Measurements from ENCODE around the gene GTF2A2. TPM values are rescaled to one million over a fixed set of nuclear protein-coding genes. Genes with fewer than 3 reads are reported as not detected.

Gene GTF2A2
- total RNA-seq, 1 experiment from 2014 or later, result 129 TPM

DNA sequence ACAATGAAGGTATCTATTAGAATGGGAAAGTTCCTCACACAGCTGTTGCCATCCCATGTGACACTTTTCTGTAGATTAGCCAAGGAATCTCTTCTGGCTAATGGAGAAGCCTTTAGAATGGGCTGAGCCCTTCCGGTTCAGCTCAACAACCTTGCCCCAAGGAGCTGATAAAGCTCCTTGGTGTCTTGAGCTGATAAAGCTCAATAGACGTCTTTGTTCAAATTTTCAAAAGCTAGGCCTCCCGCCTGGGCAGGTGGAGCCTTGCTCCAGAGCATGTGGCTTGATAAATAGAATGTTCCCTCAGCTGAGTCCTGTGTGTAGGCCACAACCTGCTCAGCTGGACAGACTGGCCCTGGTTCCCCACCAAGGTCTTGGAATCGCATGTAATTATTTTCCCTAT is 39.0 kb upstream of the GTF2A2 start (continued):
- TF ChIP-seq ZBTB43 (CRISPR knock-in tag; IDR thresholded peaks at IDR 0.05) (no peak), ZNF396 (CRISPR knock-in tag; IDR thresholded peaks at IDR 0.05; ENCODE audit: borderline replicate concordance) (no peak), ZBTB21 (CRISPR knock-in tag; IDR thresholded peaks at IDR 0.05; ENCODE audit: borderline replicate concordance) (no peak)
- TF ChIP-seq, protein P1, sequence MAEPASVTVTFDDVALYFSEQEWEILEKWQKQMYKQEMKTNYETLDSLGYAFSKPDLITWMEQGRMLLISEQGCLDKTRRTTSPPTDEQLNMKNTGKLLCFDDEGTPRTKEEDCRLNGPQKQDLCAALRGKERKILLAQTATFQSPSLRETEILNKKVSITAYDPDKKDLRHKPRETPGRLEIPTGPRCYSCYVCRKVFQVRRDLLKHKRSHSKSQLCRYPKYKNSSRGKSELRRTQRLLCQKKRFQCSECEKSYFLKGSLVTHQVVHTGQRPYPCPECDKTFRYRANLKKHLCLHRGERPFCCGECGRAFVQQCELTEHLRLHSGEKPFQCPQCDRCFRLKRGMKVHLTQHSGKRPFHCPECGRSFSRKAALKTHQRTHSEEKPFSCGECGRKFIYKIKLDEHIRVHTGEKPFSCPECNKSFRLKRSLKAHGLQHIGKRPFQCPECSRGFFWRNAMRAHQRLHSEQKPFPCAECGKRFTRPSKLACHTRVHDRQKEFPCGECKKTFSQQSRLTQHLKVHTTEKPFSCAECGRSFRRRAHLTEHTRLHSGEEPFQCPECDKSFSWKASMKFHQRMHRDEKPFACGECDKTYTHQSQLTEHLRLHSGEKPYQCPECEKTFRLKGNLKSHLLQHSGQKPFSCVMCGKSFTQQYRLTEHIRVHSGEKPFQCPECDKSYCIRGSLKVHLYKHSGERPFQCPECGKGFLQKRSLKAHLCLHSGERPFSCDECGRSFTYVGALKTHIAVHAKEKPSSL (CRISPR knock-in tag; conservative IDR thresholded peaks at IDR 0.05), result no peak

DNA sequence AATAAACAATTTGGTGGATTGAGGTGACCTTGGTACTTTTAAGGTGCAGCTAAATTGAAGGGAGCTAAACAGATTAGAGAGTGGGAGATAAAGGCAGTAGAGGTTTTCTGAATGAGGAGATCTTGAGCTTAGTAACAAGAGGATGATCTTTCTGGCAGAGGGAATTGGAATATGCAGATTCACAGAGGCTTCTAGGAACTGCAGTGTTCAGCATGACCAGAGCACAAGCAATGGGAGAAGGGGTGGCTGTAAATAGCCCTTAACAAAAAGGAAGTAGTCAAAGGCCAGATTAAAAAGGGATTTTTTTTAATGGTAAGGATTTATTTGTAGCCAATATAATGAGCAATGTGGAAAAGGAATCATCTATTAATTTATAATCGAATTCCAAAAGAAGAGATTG is 37.5 kb upstream of the GTF2A2 start:
- H3K36me3 Mint-ChIP-seq, result no peaks in the 10 kb centered on the region
- no peak for DNase-seq (ENCODE audit: low spot score)
- peaks cover 2% of the 10 kb centered on the region; the same call in 1 of the 2 replicates for H3K4me1 Mint-ChIP-seq
- ChIA-PET POLR2A (no interaction called here), CTCF (no interaction called here)
- no peak overlapping the region for H3K4me3 Mint-ChIP-seq
- H3K27me3 Mint-ChIP-seq (ENCODE audit: low read depth), result peaks cover 62% of the 10 kb centered on the region
- no peak for ATAC-seq
- no peak overlapping the region for H3K27ac Mint-ChIP-seq
- no peaks in the 10 kb centered on the region for H3K9me3 Mint-ChIP-seq
- no peak for TF ChIP-seq ZNF532 (CRISPR knock-in tag; IDR thresholded peaks at IDR 0.05; ENCODE audit: borderline replicate concordance)
- TF ChIP-seq HMGA2 (CRISPR knock-in tag; IDR thresholded peaks at IDR 0.05), result no peak
- TF ChIP-seq, protein P2, sequence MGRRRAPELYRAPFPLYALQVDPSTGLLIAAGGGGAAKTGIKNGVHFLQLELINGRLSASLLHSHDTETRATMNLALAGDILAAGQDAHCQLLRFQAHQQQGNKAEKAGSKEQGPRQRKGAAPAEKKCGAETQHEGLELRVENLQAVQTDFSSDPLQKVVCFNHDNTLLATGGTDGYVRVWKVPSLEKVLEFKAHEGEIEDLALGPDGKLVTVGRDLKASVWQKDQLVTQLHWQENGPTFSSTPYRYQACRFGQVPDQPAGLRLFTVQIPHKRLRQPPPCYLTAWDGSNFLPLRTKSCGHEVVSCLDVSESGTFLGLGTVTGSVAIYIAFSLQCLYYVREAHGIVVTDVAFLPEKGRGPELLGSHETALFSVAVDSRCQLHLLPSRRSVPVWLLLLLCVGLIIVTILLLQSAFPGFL (CRISPR knock-in tag; IDR thresholded peaks at IDR 0.05; ENCODE audit: borderline replicate concordance), result no peak
- TF ChIP-seq, protein P3, sequence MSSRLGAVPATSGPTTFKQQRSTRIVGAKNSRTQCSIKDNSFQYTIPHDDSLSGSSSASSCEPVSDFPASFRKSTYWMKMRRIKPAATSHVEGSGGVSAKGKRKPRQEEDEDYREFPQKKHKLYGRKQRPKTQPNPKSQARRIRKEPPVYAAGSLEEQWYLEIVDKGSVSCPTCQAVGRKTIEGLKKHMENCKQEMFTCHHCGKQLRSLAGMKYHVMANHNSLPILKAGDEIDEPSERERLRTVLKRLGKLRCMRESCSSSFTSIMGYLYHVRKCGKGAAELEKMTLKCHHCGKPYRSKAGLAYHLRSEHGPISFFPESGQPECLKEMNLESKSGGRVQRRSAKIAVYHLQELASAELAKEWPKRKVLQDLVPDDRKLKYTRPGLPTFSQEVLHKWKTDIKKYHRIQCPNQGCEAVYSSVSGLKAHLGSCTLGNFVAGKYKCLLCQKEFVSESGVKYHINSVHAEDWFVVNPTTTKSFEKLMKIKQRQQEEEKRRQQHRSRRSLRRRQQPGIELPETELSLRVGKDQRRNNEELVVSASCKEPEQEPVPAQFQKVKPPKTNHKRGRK (CRISPR knock-in tag; IDR thresholded peaks at IDR 0.05; ENCODE audit: borderline replicate concordance), result no peak
- no peak for TF ChIP-seq ZNF416 (CRISPR knock-in tag; IDR thresholded peaks at IDR 0.05)
- TF ChIP-seq GABPB1 (CRISPR knock-in tag; IDR thresholded peaks at IDR 0.05), result no peak
- no peak for TF ChIP-seq ZBTB43 (CRISPR knock-in tag; IDR thresholded peaks at IDR 0.05)
- TF ChIP-seq JUN (CRISPR knock-in tag; IDR thresholded peaks at IDR 0.05), result no peak
- no peak for TF ChIP-seq ZNF232 (CRISPR knock-in tag; IDR thresholded peaks at IDR 0.05)
- TF ChIP-seq, protein P4, sequence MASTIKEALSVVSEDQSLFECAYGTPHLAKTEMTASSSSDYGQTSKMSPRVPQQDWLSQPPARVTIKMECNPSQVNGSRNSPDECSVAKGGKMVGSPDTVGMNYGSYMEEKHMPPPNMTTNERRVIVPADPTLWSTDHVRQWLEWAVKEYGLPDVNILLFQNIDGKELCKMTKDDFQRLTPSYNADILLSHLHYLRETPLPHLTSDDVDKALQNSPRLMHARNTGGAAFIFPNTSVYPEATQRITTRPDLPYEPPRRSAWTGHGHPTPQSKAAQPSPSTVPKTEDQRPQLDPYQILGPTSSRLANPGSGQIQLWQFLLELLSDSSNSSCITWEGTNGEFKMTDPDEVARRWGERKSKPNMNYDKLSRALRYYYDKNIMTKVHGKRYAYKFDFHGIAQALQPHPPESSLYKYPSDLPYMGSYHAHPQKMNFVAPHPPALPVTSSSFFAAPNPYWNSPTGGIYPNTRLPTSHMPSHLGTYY (CRISPR knock-in tag; IDR thresholded peaks at IDR 0.05), result no peak
- no peak for TF ChIP-seq ZNF423 (CRISPR knock-in tag; IDR thresholded peaks at IDR 0.05)
- TF ChIP-seq, protein P1 (CRISPR knock-in tag; conservative IDR thresholded peaks at IDR 0.05), result no peak
- TF ChIP-seq GRHL2 (CRISPR knock-in tag; IDR thresholded peaks at IDR 0.05; ENCODE audit: insufficient replicate concordance, severe bottlenecking), result no peak
- TF ChIP-seq CBFB (CRISPR knock-in tag; IDR thresholded peaks at IDR 0.05; ENCODE audit: low read depth), result no peak
- TF ChIP-seq SOX15 (CRISPR knock-in tag; IDR thresholded peaks at IDR 0.05), result no peak
- no peak for TF ChIP-seq ZNF138 (CRISPR knock-in tag; conservative IDR thresholded peaks at IDR 0.05)
- TF ChIP-seq ZBTB21 (CRISPR knock-in tag; IDR thresholded peaks at IDR 0.05; ENCODE audit: borderline replicate concordance), result no peak

Measured in WTC11 (cell line).